Thymus (tissue), 11 donors: ENCODE data around the gene BMPER. TPM values are rescaled to one million over a fixed set of nuclear protein-coding genes. Genes with fewer than 3 reads are reported as not detected.

Experiments used
- DNase-seq, 9 donors: peaks; one replicate each; pipeline ENCODE4 v3.0.0-alpha.2; 2013; ENCODE audit warnings: low spot score in 9 of 9, low read depth in 6 of 9, missing footprints in 1 of 9
- H3K27ac ChIP-seq, 2 donors: one replicate each; pipeline ENCODE4 v1.5.1; 2013; ENCODE audit warnings: control low read depth in 1 of 2, low read depth in 1 of 2, low read length in 1 of 2, mild to moderate bottlenecking in 1 of 2, moderate library complexity in 1 of 2
- H3K27me3 ChIP-seq, 2 donors: one replicate each; pipeline ENCODE4 v1.5.1; 2013; ENCODE audit warnings: low read length in 1 of 2; ENCODE audit not compliant: control insufficient read depth in 2 of 2, insufficient read depth in 1 of 2
- H3K36me3 ChIP-seq, 2 donors: one replicate each; pipeline ENCODE4 v1.5.1; 2013; ENCODE audit warnings: low read length in 1 of 2, mild to moderate bottlenecking in 1 of 2, moderate library complexity in 1 of 2; ENCODE audit not compliant: control insufficient read depth in 2 of 2, insufficient read depth in 2 of 2
- H3K4me1 ChIP-seq, 2 donors: one replicate each; pipeline ENCODE4 v1.5.1; 2013; ENCODE audit warnings: low read length in 2 of 2; ENCODE audit not compliant: control insufficient read depth in 2 of 2, insufficient read depth in 2 of 2
- H3K4me3 ChIP-seq, 2 donors: one replicate each; pipeline ENCODE4 v1.5.1; 2013; ENCODE audit warnings: low read length in 2 of 2, control low read depth in 1 of 2, mild to moderate bottlenecking in 1 of 2
- H3K9me3 ChIP-seq, 2 donors: one replicate each; pipeline ENCODE4 v1.5.1; 2013; ENCODE audit warnings: low read length in 1 of 2, mild to moderate bottlenecking in 1 of 2; ENCODE audit not compliant: control insufficient read depth in 2 of 2, insufficient read depth in 1 of 2
- WGBS: extraction: QIAGEN DNeasy Blood & Tissue Kit; methylation state at CpG from one replicate; pipeline ENCODE4 v1.1.7; 2013; 5-methylcytosine and 5-hydroxymethylcytosine counted together
- polyA plus RNA-seq: library from polyadenylated mRNA; stranded (reverse); fragments of 200-250 nt; gene quantifications from one replicate; pipeline ENCODE4 v1.2.3, GENCODE V29; 2013
- total RNA-seq: library from RNA; stranded (reverse); fragments of 120-200 nt; gene quantifications from one replicate; pipeline ENCODE4 v1.2.4, GENCODE V29; 2013
- donor health status: healthy.

BMPER gene
- total and polyA plus RNA-seq, 2 donors: 1.0 to 4.5 TPM

GRCh38 chr7:34153656-34154270, 248.4 kb downstream of the BMPER start:
- H3K9me3 ChIP-seq: no peaks in the 10 kb centered on the region
- no peak for DNase-seq
- WGBS: 97% methylated on average over 5 of the region's 5 CpGs
- H3K27me3 ChIP-seq: no peaks in the 10 kb centered on the region
- H3K27ac ChIP-seq: no peak overlapping the region
- H3K4me3 ChIP-seq: no peak overlapping the region
- H3K4me1 ChIP-seq: peaks cover 0 to 2% of the 10 kb centered on the region in 2 donors
- no peaks in the 10 kb centered on the region for H3K36me3 ChIP-seq

GRCh38 chr7:34155220-34155908, 250.0 kb downstream of the BMPER start:
- H3K9me3 ChIP-seq: no peaks in the 10 kb centered on the region
- H3K27ac ChIP-seq: no peak overlapping the region
- WGBS: 89% methylated on average over 3 of the region's 3 CpGs
- H3K4me3 ChIP-seq: no peak overlapping the region
- H3K4me1 ChIP-seq: peaks cover 0 to 2% of the 10 kb centered on the region in 2 donors
- H3K36me3 ChIP-seq: no peaks in the 10 kb centered on the region
- no peaks in the 10 kb centered on the region for H3K27me3 ChIP-seq
- no peak for DNase-seq

- Histone ChIP-seq H3K27me3 (no peaks in the 10 kb centered on the region), H3K4me1 (peaks cover 0 to 2% of the 10 kb centered on the region in 2 donors), H3K4me3 (no peak overlapping the region), H3K27ac (no peak overlapping the region), H3K9me3 (no peaks in the 10 kb centered on the region), H3K36me3 (no peaks in the 10 kb centered on the region)
- DNase-seq: no peak
- WGBS: 94% methylated on average over 2 of the region's 2 CpGs
These were observed 251.0 kb downstream of the BMPER start for GRCh38 chr7:34156336-34156735.

GRCh38 chr7:34157137-34157536, 251.8 kb downstream of the BMPER start:
- H3K27me3 ChIP-seq: no peaks in the 10 kb centered on the region
- DNase-seq: no peak
- H3K9me3 ChIP-seq: no peaks in the 10 kb centered on the region
- no peak overlapping the region for H3K27ac ChIP-seq
- WGBS: 71% methylated on average over 2 of the region's 2 CpGs
- no peaks in the 10 kb centered on the region for H3K36me3 ChIP-seq
- H3K4me3 ChIP-seq: no peak overlapping the region
- peaks cover 0 to 2% of the 10 kb centered on the region in 2 donors for H3K4me1 ChIP-seq

- WGBS: 70% methylated on average over 12 of the region's 12 CpGs
- H3K4me1 ChIP-seq: peaks cover 0 to 2% of the 10 kb centered on the region in 2 donors
- DNase-seq: no peak
- no peak overlapping the region for H3K4me3 ChIP-seq
- H3K27ac ChIP-seq: peak overlapping the region in 1 of 2 donors; percentile 53
- H3K36me3 ChIP-seq: no peaks in the 10 kb centered on the region
- no peaks in the 10 kb centered on the region for H3K9me3 ChIP-seq
- no peaks in the 10 kb centered on the region for H3K27me3 ChIP-seq
These were observed 253.2 kb downstream of the BMPER start for GRCh38 chr7:34158368-34159153.

- Histone ChIP-seq H3K4me3 (no peak overlapping the region), H3K4me1 (peaks cover 0 to 2% of the 10 kb centered on the region in 2 donors), H3K9me3 (no peaks in the 10 kb centered on the region), H3K36me3 (no peaks in the 10 kb centered on the region), H3K27ac (no peak overlapping the region), H3K27me3 (no peaks in the 10 kb centered on the region)
- DNase-seq: no peak
- 86% methylated on average over 2 of the region's 2 CpGs for WGBS
These were observed 255.0 kb downstream of the BMPER start for GRCh38 chr7:34160261-34160752.

GRCh38 chr7:34162027-34162565, 256.8 kb downstream of the BMPER start:
- H3K9me3 ChIP-seq: no peaks in the 10 kb centered on the region
- H3K27me3 ChIP-seq: no peaks in the 10 kb centered on the region
- H3K4me3 ChIP-seq: no peak overlapping the region
- 92% methylated on average over 5 of the region's 5 CpGs for WGBS
- H3K36me3 ChIP-seq: no peaks in the 10 kb centered on the region
- peaks cover 0 to 2% of the 10 kb centered on the region in 2 donors for H3K4me1 ChIP-seq
- H3K27ac ChIP-seq: no peak overlapping the region
- no peak for DNase-seq

- H3K4me3 ChIP-seq: no peak overlapping the region
- no peaks in the 10 kb centered on the region for H3K36me3 ChIP-seq
- 78% methylated on average over 3 of the region's 3 CpGs for WGBS
- H3K4me1 ChIP-seq: peaks cover 0 to 2% of the 10 kb centered on the region in 2 donors
- H3K27me3 ChIP-seq: no peaks in the 10 kb centered on the region
- H3K9me3 ChIP-seq: no peaks in the 10 kb centered on the region
- DNase-seq: no peak
- H3K27ac ChIP-seq: no peak overlapping the region
These were observed 257.3 kb downstream of the BMPER start for GRCh38 chr7:34162677-34163076.

GRCh38 chr7:34163956-34164355, 258.6 kb downstream of the BMPER start:
- no peak overlapping the region for H3K27ac ChIP-seq
- WGBS: 94% methylated on average over 1 of the region's 1 CpG

More at GRCh38 chr7:34163956-34164355, 258.6 kb downstream of the BMPER start:
- no peaks in the 10 kb centered on the region for H3K36me3 ChIP-seq
- H3K9me3 ChIP-seq: no peaks in the 10 kb centered on the region
- H3K27me3 ChIP-seq: no peaks in the 10 kb centered on the region
- H3K4me3 ChIP-seq: no peak overlapping the region
- H3K4me1 ChIP-seq: no peaks in the 10 kb centered on the region
- DNase-seq: no peak
